GM12872 (cell line): Measurements from ENCODE around the gene ACSL1.

ENCODE experiments used
- CTCF ChIP-seq: IDR thresholded peaks from 3 replicates; pipeline ENCODE4 v1.5.1; 2011; ENCODE audit warnings: low read depth, mild to moderate bottlenecking, low read length, moderate library complexity; ENCODE audit not compliant: insufficient read depth

ACSL1 gene

GRCh38 chr4:184774152-184774551 lies 51.6 kb downstream of the ACSL1 start:
- TF ChIP-seq CTCF, result no peak

- no peak for TF ChIP-seq CTCF
Measured at GRCh38 chr4:184771416-184771815, 54.4 kb downstream of the ACSL1 start.

- TF ChIP-seq CTCF, result no peak
Measured at GRCh38 chr4:184769141-184769765, 56.5 kb downstream of the ACSL1 start.

GRCh38 chr4:184768296-184768695 lies 57.5 kb downstream of the ACSL1 start:
- no peak for TF ChIP-seq CTCF

- TF ChIP-seq CTCF, result no peak
Measured at GRCh38 chr4:184766446-184766845, 59.3 kb downstream of the ACSL1 start.

- no peak for TF ChIP-seq CTCF
Measured at GRCh38 chr4:184765473-184766340, 60.1 kb downstream of the ACSL1 start.

- no peak for TF ChIP-seq CTCF
Measured at GRCh38 chr4:184764601-184765000, 61.2 kb downstream of the ACSL1 start.
